Measurements from ENCODE around the gene GOPC.
A peak's percentile ranks its signal among the peaks of the same experiment; 100 is the strongest.

The GOPC gene

GRCh38 chr6:117534974-117535373 lies 67.3 kb downstream of the GOPC start:
- no peaks in the 10 kb centered on the region for H3K9me3 Mint-ChIP-seq
- no peak overlapping the region for H3K27ac Mint-ChIP-seq
- H3K4me1 Mint-ChIP-seq = peaks cover 12% of the 10 kb centered on the region
- TF ChIP-seq CTCF (IDR thresholded peaks at IDR 0.05) = no peak
- no peak overlapping the region for H3K4me3 Mint-ChIP-seq
- no peak for DNase-seq
- H3K36me3 Mint-ChIP-seq (ENCODE audit: low read depth) = peaks cover 17% of the 10 kb centered on the region
- no peaks in the 10 kb centered on the region for H3K27me3 Mint-ChIP-seq (ENCODE audit: low read depth, poor library complexity)

DNA sequence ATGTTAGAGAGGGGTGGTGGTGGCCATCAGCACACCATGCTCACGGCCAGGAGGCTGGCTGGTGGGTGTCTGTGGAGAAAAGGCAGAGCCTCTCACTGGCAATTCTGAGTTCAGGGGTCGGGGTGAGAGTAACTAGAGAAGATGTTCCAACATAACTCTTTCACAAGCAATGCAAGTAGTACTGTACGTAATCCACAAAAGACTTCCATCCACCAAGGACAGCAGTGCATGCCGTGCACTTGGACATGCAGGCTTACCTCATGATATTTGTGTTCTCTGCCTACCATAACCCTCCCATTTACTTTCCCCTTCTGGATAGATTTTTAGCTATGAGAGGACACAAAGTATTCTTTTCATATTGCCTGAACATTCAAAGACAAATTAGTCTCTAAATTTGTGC lies 68.5 kb downstream of the GOPC start:
- no peaks in the 10 kb centered on the region for H3K9me3 Mint-ChIP-seq
- peaks cover 9% of the 10 kb centered on the region for H3K36me3 Mint-ChIP-seq (ENCODE audit: low read depth)
- DNase-seq = no peak
- no peak overlapping the region for H3K4me3 Mint-ChIP-seq
- H3K4me1 Mint-ChIP-seq = peaks cover 12% of the 10 kb centered on the region
- H3K27ac Mint-ChIP-seq = no peak overlapping the region
- no peaks in the 10 kb centered on the region for H3K27me3 Mint-ChIP-seq (ENCODE audit: low read depth, poor library complexity)
- no peak for TF ChIP-seq CTCF (IDR thresholded peaks at IDR 0.05)

- H3K27me3 Mint-ChIP-seq (ENCODE audit: low read depth, poor library complexity) = no peaks in the 10 kb centered on the region
- H3K27ac Mint-ChIP-seq = no peak overlapping the region
- peaks cover 12% of the 10 kb centered on the region for H3K4me1 Mint-ChIP-seq
- no peak overlapping the region for H3K4me3 Mint-ChIP-seq
- H3K36me3 Mint-ChIP-seq (ENCODE audit: low read depth) = no peaks in the 10 kb centered on the region
- no peak for DNase-seq
- no peak for TF ChIP-seq CTCF (IDR thresholded peaks at IDR 0.05)
- H3K9me3 Mint-ChIP-seq = no peaks in the 10 kb centered on the region
These were observed 70.2 kb downstream of the GOPC start for GRCh38 chr6:117531809-117532725.

GRCh38 chr6:117531346-117531745 lies 71.0 kb downstream of the GOPC start:
- H3K36me3 Mint-ChIP-seq (ENCODE audit: low read depth) = no peaks in the 10 kb centered on the region
- no peak for TF ChIP-seq CTCF (IDR thresholded peaks at IDR 0.05)
- H3K27ac Mint-ChIP-seq = peak overlapping the region; percentile 72

GRCh38 chr6:117530467-117531242 lies 71.7 kb downstream of the GOPC start:
- no peak for TF ChIP-seq CTCF (IDR thresholded peaks at IDR 0.05)
- H3K27me3 Mint-ChIP-seq (ENCODE audit: low read depth, poor library complexity) = no peaks in the 10 kb centered on the region
- no peak overlapping the region for H3K4me3 Mint-ChIP-seq
- H3K27ac Mint-ChIP-seq = no peak overlapping the region
- peaks cover 12% of the 10 kb centered on the region for H3K4me1 Mint-ChIP-seq
- no peak for DNase-seq
- H3K9me3 Mint-ChIP-seq = no peaks in the 10 kb centered on the region
- no peaks in the 10 kb centered on the region for H3K36me3 Mint-ChIP-seq (ENCODE audit: low read depth)

More at GRCh38 chr6:117531346-117531745, 71.0 kb downstream of the GOPC start:
- Mint-ChIP-seq H3K9me3 (no peaks in the 10 kb centered on the region), H3K4me3 (no peak overlapping the region), H3K27me3 (ENCODE audit: low read depth, poor library complexity) (no peaks in the 10 kb centered on the region), H3K4me1 (peaks cover 12% of the 10 kb centered on the region)
- DNase-seq = peak; percentile 9

All from nephron progenitor cell (in vitro differentiated cells).